ENCODE data around the gene HSD17B7.

DNA sequence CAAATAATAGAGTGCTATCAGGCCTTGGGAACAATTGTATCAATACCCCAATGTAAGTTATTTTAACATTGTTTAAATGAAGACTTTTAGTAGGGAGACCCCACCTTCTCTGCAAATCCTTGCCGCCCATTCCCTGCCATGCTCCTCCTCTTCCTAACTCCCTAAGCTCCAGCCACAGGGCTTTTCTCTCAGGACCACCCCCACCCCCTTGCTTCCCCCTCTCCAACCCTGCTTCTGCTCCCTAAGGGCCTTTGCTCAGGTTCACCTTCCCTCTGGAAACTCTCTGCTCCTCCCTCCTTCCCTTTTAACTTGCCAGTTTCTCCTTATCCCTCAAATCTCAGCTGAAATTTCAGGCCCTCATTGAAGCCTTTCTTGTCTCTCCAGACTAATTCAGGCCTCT lies 53.7 kb downstream of the HSD17B7 start:
- TF ChIP-seq, protein P1, sequence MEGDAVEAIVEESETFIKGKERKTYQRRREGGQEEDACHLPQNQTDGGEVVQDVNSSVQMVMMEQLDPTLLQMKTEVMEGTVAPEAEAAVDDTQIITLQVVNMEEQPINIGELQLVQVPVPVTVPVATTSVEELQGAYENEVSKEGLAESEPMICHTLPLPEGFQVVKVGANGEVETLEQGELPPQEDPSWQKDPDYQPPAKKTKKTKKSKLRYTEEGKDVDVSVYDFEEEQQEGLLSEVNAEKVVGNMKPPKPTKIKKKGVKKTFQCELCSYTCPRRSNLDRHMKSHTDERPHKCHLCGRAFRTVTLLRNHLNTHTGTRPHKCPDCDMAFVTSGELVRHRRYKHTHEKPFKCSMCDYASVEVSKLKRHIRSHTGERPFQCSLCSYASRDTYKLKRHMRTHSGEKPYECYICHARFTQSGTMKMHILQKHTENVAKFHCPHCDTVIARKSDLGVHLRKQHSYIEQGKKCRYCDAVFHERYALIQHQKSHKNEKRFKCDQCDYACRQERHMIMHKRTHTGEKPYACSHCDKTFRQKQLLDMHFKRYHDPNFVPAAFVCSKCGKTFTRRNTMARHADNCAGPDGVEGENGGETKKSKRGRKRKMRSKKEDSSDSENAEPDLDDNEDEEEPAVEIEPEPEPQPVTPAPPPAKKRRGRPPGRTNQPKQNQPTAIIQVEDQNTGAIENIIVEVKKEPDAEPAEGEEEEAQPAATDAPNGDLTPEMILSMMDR (IDR thresholded peaks at IDR 0.05; ENCODE audit: insufficient read depth, low read depth, low read length), result no peak
- TF ChIP-seq EZH2 (IDR thresholded peaks at IDR 0.05; ENCODE audit: insufficient read depth, low read length), result no peak

All from astrocyte (in vitro differentiated cells and primary cell).